Stimulated activated CD8-positive, alpha-beta memory T cell treated with anti-CD3 and anti-CD28 coated beads, Interleukin-15, amount 100 ng/mL, for 24 hours (primary cell): ENCODE results near the gene NFIC.

Source experiments
- DNase-seq: peaks from one replicate; pipeline ENCODE4 v3.0.0-alpha.2; 2020; ENCODE audit warnings: low read depth

The NFIC gene

GRCh38 chr19:3511506-3512251 is 145.3 kb downstream of the NFIC start:
- DNase-seq = no peak

- DNase-seq = no peak
Measured at GRCh38 chr19:3512562-3513228, 146.3 kb downstream of the NFIC start.

GRCh38 chr19:3513229-3514140 is 147.1 kb downstream of the NFIC start:
- DNase-seq = no peak

GRCh38 chr19:3514930-3515329 is 148.5 kb downstream of the NFIC start:
- no peak for DNase-seq

- no peak for DNase-seq
Measured at GRCh38 chr19:3515891-3516422, 149.6 kb downstream of the NFIC start.

GRCh38 chr19:3516675-3517207 is 150.4 kb downstream of the NFIC start:
- no peak for DNase-seq

- no peak for DNase-seq
Measured at GRCh38 chr19:3517638-3518037, 151.3 kb downstream of the NFIC start.

- DNase-seq = no peak
Measured at GRCh38 chr19:3518255-3518654, 151.9 kb downstream of the NFIC start.

- no peak for DNase-seq
Measured at GRCh38 chr19:3518659-3519058, 152.3 kb downstream of the NFIC start.
